GM21360 (cell line): Measurements from ENCODE around the gene PFKL.
"Not testable (repeated sequence)": the region's sequence is repeated elsewhere in the genome, so short reads cannot be mapped to it uniquely, and the experiment has no call there.

ENCODE experiments used
- ATAC-seq: cut with Tn5 transposase; IDR thresholded peaks from one replicate; pipeline ENCODE4 v1.9.1; 2021; ENCODE audit warnings: mild to moderate bottlenecking, moderate library complexity; ENCODE audit not compliant: unreplicated experiment

PFKL gene

DNA sequence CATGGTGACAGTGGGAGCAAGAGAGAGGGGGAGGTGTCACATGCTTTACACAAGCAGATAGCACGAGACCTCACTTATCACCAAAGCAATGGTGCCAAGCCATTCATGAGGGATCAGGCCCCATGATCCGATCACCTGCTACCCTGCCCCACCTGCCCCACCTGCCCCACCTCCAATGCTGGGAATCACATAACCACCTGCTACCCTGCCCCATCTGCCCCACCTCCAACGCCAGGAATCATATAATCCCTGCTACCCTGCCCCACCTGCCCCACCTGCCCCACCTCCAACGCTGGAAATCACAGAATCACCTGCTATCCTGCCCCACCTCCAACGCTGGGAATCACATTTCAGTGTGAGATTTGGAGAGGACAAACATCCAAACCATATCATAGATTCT lies 24.8 kb upstream of the PFKL start:
- ATAC-seq: no peak

DNA sequence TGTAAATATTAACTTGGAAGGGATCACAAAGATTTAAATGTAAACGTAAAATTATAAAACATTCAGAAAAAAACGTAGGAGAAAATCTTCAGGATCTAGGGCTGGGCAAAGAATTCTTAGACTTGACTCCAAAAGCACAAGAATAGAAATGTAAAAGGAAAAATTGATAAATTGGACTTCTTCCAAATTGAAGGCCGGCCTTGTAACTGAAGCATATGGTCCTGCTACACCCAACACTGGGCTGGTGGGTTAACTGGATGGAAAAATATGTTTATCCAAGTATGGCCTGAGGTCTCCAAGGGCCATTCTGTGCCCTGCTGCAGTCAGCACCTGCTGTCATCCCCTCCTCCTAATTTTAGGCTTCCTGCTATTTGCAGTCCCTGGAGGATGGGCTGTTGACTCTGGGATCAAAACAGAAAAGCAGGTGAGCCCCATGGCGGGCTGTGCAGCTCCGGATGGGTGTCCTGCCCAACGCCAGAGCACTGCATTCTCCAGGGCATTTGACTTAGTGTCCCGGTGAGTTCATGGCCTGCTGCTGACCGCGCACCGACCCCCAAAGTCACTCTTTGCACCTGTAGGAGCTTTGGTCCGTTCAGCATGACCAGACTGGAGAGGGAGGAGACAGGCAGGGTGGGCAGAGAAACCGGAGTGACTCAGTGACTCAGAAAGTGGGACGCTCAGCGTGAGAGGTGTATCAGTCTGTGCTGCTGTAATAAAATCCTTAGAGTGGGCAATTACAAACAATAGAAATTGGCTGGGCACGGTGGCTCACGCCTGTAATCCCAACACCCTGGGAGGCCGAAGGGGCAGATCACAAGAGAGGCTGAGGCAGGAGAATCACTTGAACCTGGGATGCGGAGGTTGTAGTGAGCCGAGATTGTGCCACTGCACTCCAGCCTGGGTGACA lies 20.2 kb upstream of the PFKL start:
- ATAC-seq: no peak

- ATAC-seq: no peak
These were observed 18.1 kb upstream of the PFKL start for GRCh38 chr21:44281801-44282200.

- no peak for ATAC-seq
These were observed 17.5 kb upstream of the PFKL start for GRCh38 chr21:44282370-44282769.

DNA sequence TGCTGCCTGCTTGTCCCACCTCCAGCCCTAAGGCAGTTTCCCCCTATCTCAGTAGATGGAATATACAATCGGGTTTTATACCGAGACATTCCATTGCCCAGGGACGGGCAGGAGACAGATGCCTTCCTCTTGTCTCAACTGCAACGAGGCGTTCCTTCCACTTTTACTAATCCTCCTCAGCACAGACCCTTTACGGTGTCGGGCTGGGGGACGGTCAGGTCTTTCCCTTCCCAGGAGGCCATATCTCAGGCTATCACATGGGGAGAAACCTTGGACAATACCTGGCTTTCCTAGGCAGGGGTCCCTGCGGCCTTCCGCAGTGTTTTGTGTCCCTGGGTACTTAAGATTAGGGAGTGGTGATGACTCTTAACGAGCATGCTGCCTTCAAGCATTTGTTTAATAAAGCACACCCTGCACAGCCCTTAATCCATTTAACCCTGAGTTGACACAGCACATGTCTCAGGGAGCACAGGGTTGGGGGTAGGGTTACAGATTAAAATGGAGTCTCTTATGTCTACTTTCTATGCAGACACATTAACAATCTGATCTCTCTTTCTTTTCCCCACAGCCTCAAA lies 16.6 kb upstream of the PFKL start:
- ATAC-seq: not testable (repeated sequence)

- no peak for ATAC-seq
These were observed 15.9 kb upstream of the PFKL start for GRCh38 chr21:44283948-44284347.

GRCh38 chr21:44285138-44285992 lies 14.5 kb upstream of the PFKL start, which contains the start of gene AIRE:
Gene AIRE (plus strand): TSS chr21:44285876. CDS start chr21:44286007, 131 bp downstream.
- ATAC-seq: no peak

DNA sequence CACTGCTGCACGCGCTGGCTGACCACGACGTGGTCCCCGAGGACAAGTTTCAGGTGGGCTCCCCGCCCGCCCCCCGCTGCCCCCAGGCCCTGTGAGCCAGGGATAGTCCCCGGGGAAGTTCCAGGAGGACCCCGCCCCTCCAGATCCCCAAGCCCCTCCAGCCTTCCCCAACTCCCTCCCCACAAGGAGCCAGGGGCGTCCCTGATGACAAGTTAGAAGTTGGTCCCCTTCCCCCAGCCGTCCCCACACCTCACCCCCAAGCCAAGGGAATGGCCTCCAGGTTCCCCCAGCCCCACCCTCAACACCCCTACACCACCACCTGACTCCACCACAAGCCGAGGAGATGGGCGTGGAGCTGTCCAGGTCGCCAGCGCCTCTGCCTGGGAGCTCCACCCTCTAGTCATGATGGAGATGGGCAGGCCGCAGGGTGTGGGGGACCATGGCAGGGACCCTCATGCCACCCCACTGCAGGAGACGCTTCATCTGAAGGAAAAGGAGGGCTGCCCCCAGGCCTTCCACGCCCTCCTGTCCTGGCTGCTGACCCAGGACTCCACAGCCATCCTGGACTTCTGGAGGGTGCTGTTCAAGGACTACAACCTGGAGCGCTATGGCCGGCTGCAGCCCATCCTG lies 13.7 kb upstream of the PFKL start:
- ATAC-seq: no peak

GRCh38 chr21:44286716-44287632 lies 12.9 kb upstream of the PFKL start:
- ATAC-seq: no peak

DNA sequence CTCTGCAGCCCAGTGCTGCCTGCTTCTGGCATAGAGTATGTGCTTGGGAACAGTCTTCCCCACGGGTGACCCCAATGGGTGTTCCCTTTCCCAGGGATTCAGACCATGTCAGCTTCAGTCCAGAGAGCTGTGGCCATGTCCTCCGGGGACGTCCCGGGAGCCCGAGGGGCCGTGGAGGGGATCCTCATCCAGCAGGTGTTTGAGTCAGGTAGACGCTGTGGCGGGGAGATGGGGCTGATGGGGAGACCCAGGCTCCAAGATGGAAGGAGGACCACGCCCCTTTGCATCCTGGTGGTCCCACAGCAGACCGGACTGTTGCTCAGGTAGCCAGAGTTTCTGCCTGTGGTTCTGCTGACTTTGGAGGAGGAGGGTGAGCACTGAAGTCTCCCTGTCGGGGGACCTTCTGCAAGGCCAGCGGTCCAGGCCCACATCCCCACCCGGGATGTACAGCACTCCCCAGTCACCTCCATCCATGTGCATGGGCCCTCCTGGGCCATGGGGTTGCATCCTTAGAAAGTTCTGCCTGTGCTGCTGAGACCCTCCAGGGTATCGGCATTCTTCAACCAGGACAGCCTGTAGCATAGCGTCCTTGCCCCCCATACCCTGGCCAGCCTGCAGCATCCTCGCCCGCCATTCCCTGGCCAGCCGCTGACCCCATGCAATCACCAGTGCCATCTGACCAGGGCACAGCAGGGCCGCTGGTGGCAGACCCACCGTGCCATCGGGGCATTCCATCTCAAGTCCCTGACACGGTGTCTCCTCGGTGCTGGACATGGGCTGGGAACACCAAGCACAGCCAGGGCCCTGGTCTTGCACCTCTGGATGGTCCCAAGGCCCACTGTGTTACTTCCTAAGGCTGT lies 11.4 kb upstream of the PFKL start:
- no peak for ATAC-seq

DNA sequence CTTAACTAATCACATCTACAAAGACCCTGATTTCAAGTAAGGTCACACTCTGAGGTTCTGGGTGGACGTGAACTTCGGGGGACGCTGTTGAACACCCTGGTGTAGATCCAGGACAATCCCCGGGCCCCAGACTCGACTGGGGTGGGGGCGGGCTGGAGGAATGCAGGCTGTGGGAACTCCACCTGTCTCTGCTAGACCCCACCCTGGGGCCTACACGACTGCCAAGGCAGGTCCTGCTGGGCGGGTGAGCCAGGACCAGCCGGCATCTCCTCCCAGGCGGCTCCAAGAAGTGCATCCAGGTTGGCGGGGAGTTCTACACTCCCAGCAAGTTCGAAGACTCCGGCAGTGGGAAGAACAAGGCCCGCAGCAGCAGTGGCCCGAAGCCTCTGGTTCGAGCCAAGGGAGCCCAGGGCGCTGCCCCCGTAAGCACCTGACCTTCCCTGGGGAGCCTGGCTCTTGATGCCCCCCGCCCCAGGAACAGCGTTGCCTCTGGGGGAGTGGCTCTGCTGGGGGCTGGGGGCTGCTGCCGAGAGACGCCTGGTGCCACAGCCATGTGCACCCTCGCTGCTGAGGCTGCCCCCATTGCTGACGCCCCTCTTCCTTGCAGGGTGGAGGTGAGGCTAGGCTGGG lies 10.4 kb upstream of the PFKL start:
- ATAC-seq: no peak

- no peak for ATAC-seq
These were observed 9.4 kb upstream of the PFKL start for GRCh38 chr21:44290327-44291077.

DNA sequence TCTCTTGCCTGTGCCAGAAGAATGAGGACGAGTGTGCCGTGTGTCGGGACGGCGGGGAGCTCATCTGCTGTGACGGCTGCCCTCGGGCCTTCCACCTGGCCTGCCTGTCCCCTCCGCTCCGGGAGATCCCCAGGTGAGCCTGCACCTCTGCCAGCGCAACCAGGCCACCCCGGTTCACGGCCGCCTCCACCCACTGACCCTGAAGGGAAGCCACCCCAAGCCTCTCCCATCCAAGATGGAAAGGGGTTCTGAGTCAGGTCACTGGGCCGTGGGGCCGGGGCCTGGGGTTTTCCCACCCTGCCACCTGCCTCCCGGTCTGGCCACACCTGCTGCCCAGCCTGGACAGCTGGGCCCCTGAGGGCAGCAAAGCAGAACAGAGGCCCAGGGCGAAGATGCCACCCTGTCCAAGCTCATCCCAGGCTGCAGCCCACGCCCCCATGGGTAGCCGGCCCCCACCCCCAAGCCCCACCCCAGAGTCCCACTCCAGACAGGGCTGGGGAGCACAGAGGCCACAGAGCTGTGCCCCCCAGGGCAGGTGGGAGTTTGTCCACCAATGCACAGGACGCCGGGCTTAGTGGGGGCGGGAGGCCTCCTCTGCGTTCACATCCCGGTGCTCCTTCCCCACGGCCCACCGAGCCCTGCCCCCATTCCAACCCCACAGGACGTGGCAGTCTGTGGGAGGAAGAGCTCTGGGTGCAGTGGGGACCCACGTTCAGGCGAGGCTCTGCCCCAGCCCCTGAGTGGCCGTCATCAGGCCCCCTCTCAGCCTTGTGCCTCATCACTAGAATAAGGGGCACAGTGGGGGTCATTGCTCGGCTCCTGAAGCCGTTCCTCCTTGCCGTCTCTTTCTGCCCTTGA lies 8.5 kb upstream of the PFKL start:
- no peak for ATAC-seq

- no peak for ATAC-seq
These were observed 7.7 kb upstream of the PFKL start for GRCh38 chr21:44291936-44292811.

GRCh38 chr21:44292812-44293195 lies 7.0 kb upstream of the PFKL start:
- no peak for ATAC-seq
